GM23248 (cell line): ENCODE results near the gene CEND1.

Experiments used
- EZH2 ChIP-seq: fragments of 200-600 bp; sonication (generic); IDR thresholded peaks from 2 replicates; pipeline ENCODE4 v1.6.1; 2018; ENCODE audit warnings: antibody characterized with exemption, mild to moderate bottlenecking; ENCODE audit not compliant: insufficient read depth, poor library complexity, severe bottlenecking
- EZH2phosphoT487 ChIP-seq: fragments of 200-600 bp; sonication (generic); IDR thresholded peaks from 2 replicates; pipeline ENCODE4 v1.6.1; 2018; ENCODE audit warnings: antibody characterized with exemption, moderate library complexity, mild to moderate bottlenecking, low read depth; ENCODE audit not compliant: insufficient read depth

GRCh38 chr11:811446-812245 is 21.8 kb upstream of the CEND1 start:
- TF ChIP-seq EZH2phosphoT487 (no peak), EZH2 (no peak)
